Measurements from ENCODE around the gene UXS1. TPM values are rescaled to one million over a fixed set of nuclear protein-coding genes. Genes with fewer than 3 reads are reported as not detected.

The UXS1 gene
- polyA plus RNA-seq, 1 of the 3 experiments (the other 2 are of a cell fraction): 55.9 TPM

DNA sequence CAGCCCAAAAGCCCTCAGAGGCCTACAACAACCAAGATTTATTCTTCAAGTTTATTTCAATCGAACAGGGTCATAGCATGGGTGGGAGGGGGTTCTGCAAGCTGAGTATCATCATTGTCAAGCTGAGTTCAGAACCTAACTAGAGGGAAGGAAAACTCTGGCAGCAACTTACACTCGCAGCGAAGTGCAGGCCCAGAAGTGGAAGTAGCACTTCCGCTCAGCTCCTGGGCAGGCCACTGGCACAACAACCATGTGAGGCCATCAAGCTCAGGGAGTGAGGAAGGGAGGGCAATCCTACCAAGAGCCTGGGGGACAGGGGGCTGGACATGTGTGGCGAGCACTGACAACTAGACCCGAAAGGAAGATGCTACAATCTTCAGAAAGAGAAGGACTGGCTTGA lies 4.8 kb downstream of the UXS1 start:
- no peak overlapping the region for H3K27ac ChIP-seq (ENCODE audit: low read depth in 2 of 2, low read length in 1 of 2)
- H3K27me3 ChIP-seq (ENCODE audit: insufficient read depth): no peaks in the 10 kb centered on the region
- no peak overlapping the region for H3K9ac ChIP-seq
- H3K4me3 ChIP-seq (ENCODE audit: low read depth in 2 of 2, low read length in 1 of 2): no peak overlapping the region
- no peaks in the 10 kb centered on the region for H4K20me1 ChIP-seq (ENCODE audit: insufficient read depth)
- peaks cover 72% of the 10 kb centered on the region for H3K79me2 ChIP-seq (ENCODE audit: insufficient read depth)
- no peak for TF ChIP-seq EP300 (IDR thresholded peaks at IDR 0.05; ENCODE audit: borderline replicate concordance in 1 of 2, low read depth in 1 of 2, low read length in 1 of 2)
- no peak for TF ChIP-seq FOSL2 (IDR thresholded peaks at IDR 0.05; ENCODE audit: borderline replicate concordance, low read depth)
- no peak for TF ChIP-seq MEF2A (IDR thresholded peaks at IDR 0.05; ENCODE audit: borderline replicate concordance, low read depth)
- no peak for TF ChIP-seq MXI1 (IDR thresholded peaks at IDR 0.05; ENCODE audit: low read depth, low read length)
- TF ChIP-seq, protein P1, sequence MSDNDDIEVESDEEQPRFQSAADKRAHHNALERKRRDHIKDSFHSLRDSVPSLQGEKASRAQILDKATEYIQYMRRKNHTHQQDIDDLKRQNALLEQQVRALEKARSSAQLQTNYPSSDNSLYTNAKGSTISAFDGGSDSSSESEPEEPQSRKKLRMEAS (IDR thresholded peaks at IDR 0.05; ENCODE audit: low read depth): no peak
- no peak for TF ChIP-seq RFX5 (IDR thresholded peaks at IDR 0.05; ENCODE audit: low read length)
- no peak for TF ChIP-seq IRF3 (IDR thresholded peaks at IDR 0.05; ENCODE audit: low read depth, low read length)
- TF ChIP-seq FOXM1 (IDR thresholded peaks at IDR 0.05; ENCODE audit: low read depth): no peak
- TF ChIP-seq USF2 (IDR thresholded peaks at IDR 0.05; ENCODE audit: borderline replicate concordance, low read depth, low read length): no peak
- no peak for TF ChIP-seq CTCF (IDR thresholded peaks at IDR 0.05)
- no peak for TF ChIP-seq TCF12 (IDR thresholded peaks at IDR 0.05)
- no peak for TF ChIP-seq GATA2 (CRISPR knock-in tag; IDR thresholded peaks at IDR 0.05)
- no peak for TF ChIP-seq RCOR1 (IDR thresholded peaks at IDR 0.05; ENCODE audit: low read length)
- TF ChIP-seq RXRA (IDR thresholded peaks at IDR 0.05; ENCODE audit: borderline replicate concordance, low read depth): no peak
- TF ChIP-seq EZH2phosphoT487 (IDR thresholded peaks at IDR 0.05; ENCODE audit: borderline replicate concordance, low read depth): no peak
- TF ChIP-seq, protein P2, sequence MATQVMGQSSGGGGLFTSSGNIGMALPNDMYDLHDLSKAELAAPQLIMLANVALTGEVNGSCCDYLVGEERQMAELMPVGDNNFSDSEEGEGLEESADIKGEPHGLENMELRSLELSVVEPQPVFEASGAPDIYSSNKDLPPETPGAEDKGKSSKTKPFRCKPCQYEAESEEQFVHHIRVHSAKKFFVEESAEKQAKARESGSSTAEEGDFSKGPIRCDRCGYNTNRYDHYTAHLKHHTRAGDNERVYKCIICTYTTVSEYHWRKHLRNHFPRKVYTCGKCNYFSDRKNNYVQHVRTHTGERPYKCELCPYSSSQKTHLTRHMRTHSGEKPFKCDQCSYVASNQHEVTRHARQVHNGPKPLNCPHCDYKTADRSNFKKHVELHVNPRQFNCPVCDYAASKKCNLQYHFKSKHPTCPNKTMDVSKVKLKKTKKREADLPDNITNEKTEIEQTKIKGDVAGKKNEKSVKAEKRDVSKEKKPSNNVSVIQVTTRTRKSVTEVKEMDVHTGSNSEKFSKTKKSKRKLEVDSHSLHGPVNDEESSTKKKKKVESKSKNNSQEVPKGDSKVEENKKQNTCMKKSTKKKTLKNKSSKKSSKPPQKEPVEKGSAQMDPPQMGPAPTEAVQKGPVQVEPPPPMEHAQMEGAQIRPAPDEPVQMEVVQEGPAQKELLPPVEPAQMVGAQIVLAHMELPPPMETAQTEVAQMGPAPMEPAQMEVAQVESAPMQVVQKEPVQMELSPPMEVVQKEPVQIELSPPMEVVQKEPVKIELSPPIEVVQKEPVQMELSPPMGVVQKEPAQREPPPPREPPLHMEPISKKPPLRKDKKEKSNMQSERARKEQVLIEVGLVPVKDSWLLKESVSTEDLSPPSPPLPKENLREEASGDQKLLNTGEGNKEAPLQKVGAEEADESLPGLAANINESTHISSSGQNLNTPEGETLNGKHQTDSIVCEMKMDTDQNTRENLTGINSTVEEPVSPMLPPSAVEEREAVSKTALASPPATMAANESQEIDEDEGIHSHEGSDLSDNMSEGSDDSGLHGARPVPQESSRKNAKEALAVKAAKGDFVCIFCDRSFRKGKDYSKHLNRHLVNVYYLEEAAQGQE (IDR thresholded peaks at IDR 0.05; ENCODE audit: low read depth, low read length): no peak
- TF ChIP-seq ZBTB33 (IDR thresholded peaks at IDR 0.05; ENCODE audit: borderline replicate concordance, low read depth): no peak
- TF ChIP-seq NFIC (IDR thresholded peaks at IDR 0.05; ENCODE audit: borderline replicate concordance): no peak
- TF ChIP-seq, protein P3, sequence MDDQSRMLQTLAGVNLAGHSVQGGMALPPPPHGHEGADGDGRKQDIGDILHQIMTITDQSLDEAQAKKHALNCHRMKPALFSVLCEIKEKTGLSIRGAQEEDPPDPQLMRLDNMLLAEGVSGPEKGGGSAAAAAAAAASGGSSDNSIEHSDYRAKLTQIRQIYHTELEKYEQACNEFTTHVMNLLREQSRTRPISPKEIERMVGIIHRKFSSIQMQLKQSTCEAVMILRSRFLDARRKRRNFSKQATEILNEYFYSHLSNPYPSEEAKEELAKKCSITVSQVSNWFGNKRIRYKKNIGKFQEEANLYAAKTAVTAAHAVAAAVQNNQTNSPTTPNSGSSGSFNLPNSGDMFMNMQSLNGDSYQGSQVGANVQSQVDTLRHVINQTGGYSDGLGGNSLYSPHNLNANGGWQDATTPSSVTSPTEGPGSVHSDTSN (IDR thresholded peaks at IDR 0.05): no peak
- no peak for TF ChIP-seq YY1 (IDR thresholded peaks at IDR 0.05; ENCODE audit: low read depth)
- 97% methylated on average over 6 of the region's 6 CpGs for WGBS (ENCODE audit: low lambda C conversion rate)
- no peaks in the 10 kb centered on the region for H3K9me2 ChIP-seq
- no peak for DNase-seq
- no peak overlapping the region for H3K4me2 ChIP-seq
- CTCF ChIA-PET: no interaction called here
- H3K4me1 ChIP-seq (ENCODE audit: control insufficient read depth in 1 of 2, insufficient read depth in 2 of 2, low read depth in 1 of 2, low read length in 1 of 2): peaks cover 0 to 4% of the 10 kb centered on the region in 2 experiments; a peak in 2 of 4 replicates
- no peaks in the 10 kb centered on the region for H3K9me3 ChIP-seq
- POLR2A ChIA-PET: no interaction called here
- no peaks in the 10 kb centered on the region for H3K36me3 ChIP-seq (replicated peaks in 1 of 2; ENCODE audit: control insufficient read depth in 1 of 2, insufficient read depth in 2 of 2, low read length in 1 of 2)
- H3F3A ChIP-seq (replicated peaks; ENCODE audit: insufficient read depth): no peaks in the 10 kb centered on the region
- no peak overlapping the region for H2AFZ ChIP-seq (ENCODE audit: low read depth)
